SK-N-SH (cell line): ENCODE measurements around the gene GRIK1. TPM values are rescaled to one million over a fixed set of nuclear protein-coding genes. Genes with fewer than 3 reads are reported as not detected.

Experiments
- CTCF ChIA-PET: fragments of 300-600, 350-600 bp; formaldehyde crosslinking; extraction: SDS; loops from one replicate; lab custom pipeline; 2021; lab: Yijun Ruan, JAX
- POLR2A ChIA-PET: fragments of 350-600 bp; sonication (Branson Sonifier 250); formaldehyde crosslinking; extraction: SDS; loops from one replicate; lab custom pipeline; 2020; ENCODE audit warnings: antibody characterized with exemption, inconsistent platforms; lab: Yijun Ruan, JAX
- DNase-seq: peaks from one replicate; pipeline ENCODE4 v3.0.0; 2012
- H2AFZ ChIP-seq: fragments of 200-600 bp; sonication (generic); 2 replicates; pipeline ENCODE4 v1.8.1; 2016; ENCODE audit warnings: antibody characterized with exemption, mild to moderate bottlenecking, low read depth
- H3F3A ChIP-seq: fragments of 200-600 bp; sonication (generic); replicated peaks from 2 replicates; pipeline ENCODE3; 2016; ENCODE audit warnings: antibody characterized with exemption, mild to moderate bottlenecking; ENCODE audit not compliant: insufficient read depth
- H3K27ac ChIP-seq, 2 experiments: fragments of 200-500 bp in 1 of 2; fragments of 200-600 bp in 1 of 2; sonication (Bioruptor generic) in 1 of 2; sonication (generic), shearing (Covaris generic) in 1 of 2; 2 replicates each; pipeline versions ENCODE4 v1.5.1 to v1.6.1; 2014 to 2016; ENCODE audit warnings: low read depth in 2 of 2, inconsistent platforms in 1 of 2, low read length in 1 of 2, mild to moderate bottlenecking in 1 of 2, mixed read lengths in 1 of 2
- H3K27me3 ChIP-seq: fragments of 200-600 bp; sonication (generic), shearing (Covaris generic); 2 replicates; pipeline ENCODE4 v1.6.1; 2016; ENCODE audit warnings: mixed run types; ENCODE audit not compliant: insufficient read depth
- H3K36me3 ChIP-seq, 2 experiments: fragments of 200-500 bp in 1 of 2; fragments of 200-600 bp in 1 of 2; sonication (Bioruptor generic) in 1 of 2; sonication (generic) in 1 of 2; replicated peaks in 1 of 2; 2 replicates each; pipeline versions ENCODE3 to v1.5.1; 2014 to 2016; ENCODE audit warnings: low read length in 1 of 2, mild to moderate bottlenecking in 1 of 2; ENCODE audit not compliant: insufficient read depth in 2 of 2, control insufficient read depth in 1 of 2
- H3K4me1 ChIP-seq, 2 experiments: fragments of 200-500 bp in 1 of 2; fragments of 200-600 bp in 1 of 2; sonication (Bioruptor generic) in 1 of 2; sonication (generic), shearing (Covaris generic) in 1 of 2; 2 replicates each; pipeline versions ENCODE4 v1.5.1 to v1.6.1; 2014 to 2016; ENCODE audit warnings: low read depth in 1 of 2, low read length in 1 of 2, mixed run types in 1 of 2; ENCODE audit not compliant: insufficient read depth in 2 of 2, control insufficient read depth in 1 of 2
- H3K4me2 ChIP-seq: fragments of 200-600 bp; sonication (generic), shearing (Covaris generic); 2 replicates; pipeline ENCODE4 v1.6.1; 2017; ENCODE audit warnings: mixed run types
- H3K4me3 ChIP-seq, 2 experiments: fragments of 200-500 bp in 1 of 2; fragments of 200-600 bp in 1 of 2; sonication (Bioruptor generic) in 1 of 2; sonication (generic), shearing (Covaris generic) in 1 of 2; 2 replicates each; pipeline versions ENCODE4 v1.5.1 to v1.8.1; 2014 to 2016; ENCODE audit warnings: low read depth in 2 of 2, inconsistent platforms in 1 of 2, low read length in 1 of 2, mild to moderate bottlenecking in 1 of 2, mixed read lengths in 1 of 2, moderate library complexity in 1 of 2
- H3K79me2 ChIP-seq: fragments of 200-600 bp; sonication (generic); 2 replicates; pipeline ENCODE4 v1.8.1; 2017; ENCODE audit warnings: mild to moderate bottlenecking; ENCODE audit not compliant: insufficient read depth
- H3K9ac ChIP-seq: fragments of 200-600 bp; sonication (generic); 2 replicates; pipeline ENCODE4 v1.6.1; 2017; ENCODE audit warnings: mixed run types
- H3K9me2 ChIP-seq: fragments of 200-600 bp; sonication (generic); 2 replicates; pipeline ENCODE4 v1.6.1; 2017; ENCODE audit warnings: mixed run types
- H3K9me3 ChIP-seq: fragments of 200-600 bp; sonication (generic); 2 replicates; pipeline ENCODE4 v1.6.1; 2017; ENCODE audit warnings: mixed run types, mild to moderate bottlenecking, moderate library complexity
- H4K20me1 ChIP-seq: fragments of 200-600 bp; sonication (generic); 2 replicates; pipeline ENCODE4 v1.6.1; 2017; ENCODE audit warnings: mild to moderate bottlenecking, mixed run types; ENCODE audit not compliant: insufficient read depth
- ELF1 ChIP-seq: IDR thresholded peaks from 2 replicates; pipeline ENCODE4 v1.4.0; 2012
- EP300 ChIP-seq, 2 experiments: IDR thresholded peaks; 2 replicates each; pipeline versions ENCODE4 v1.4.0 to v1.6.1; 2012; ENCODE audit warnings: borderline replicate concordance in 1 of 2, low read depth in 1 of 2, low read length in 1 of 2
- FOXM1 ChIP-seq: IDR thresholded peaks from 2 replicates; pipeline ENCODE4 v1.4.0; 2012; ENCODE audit warnings: low read depth, mild to moderate bottlenecking
- GABPA ChIP-seq: IDR thresholded peaks from 2 replicates; pipeline ENCODE4 v1.4.0; 2012; ENCODE audit warnings: low read depth, mild to moderate bottlenecking
- GATA2 ChIP-seq: sonication (generic); formaldehyde crosslinking; IDR thresholded peaks from 2 replicates; pipeline ENCODE4 v1.5.0; 2020; ENCODE audit warnings: mild to moderate bottlenecking, missing genetic modification reagents
- IRF3 ChIP-seq: fragments of 150-350 bp; IDR thresholded peaks from 2 replicates; pipeline ENCODE4 v1.6.1; 2016; ENCODE audit warnings: mild to moderate bottlenecking, low read depth, low read length
- JUND ChIP-seq: IDR thresholded peaks from 2 replicates; pipeline ENCODE4 v1.4.0; 2012
- MAX ChIP-seq: IDR thresholded peaks from 2 replicates; pipeline ENCODE4 v1.4.0; 2012; ENCODE audit warnings: low read depth
- MEF2A ChIP-seq: IDR thresholded peaks from 2 replicates; pipeline ENCODE4 v1.4.0; 2012; ENCODE audit warnings: low read depth, borderline replicate concordance
- MXI1 ChIP-seq: IDR thresholded peaks from 2 replicates; pipeline ENCODE4 v1.6.1; 2012; ENCODE audit warnings: mild to moderate bottlenecking, low read depth, low read length, improper control_type of control experiment
- NRF1 ChIP-seq: IDR thresholded peaks from 2 replicates; pipeline ENCODE4 v1.6.1; 2012; ENCODE audit warnings: low read depth, mild to moderate bottlenecking, low read length
- RAD21 ChIP-seq: IDR thresholded peaks from 2 replicates; pipeline ENCODE4 v1.6.1; 2012; ENCODE audit warnings: mild to moderate bottlenecking, low read length
- RCOR1 ChIP-seq: fragments of 150-350 bp; IDR thresholded peaks from 2 replicates; pipeline ENCODE4 v1.6.1; 2017; ENCODE audit warnings: antibody characterized with exemption, low read length
- SMC3 ChIP-seq: IDR thresholded peaks from 2 replicates; pipeline ENCODE4 v1.6.1; 2012; ENCODE audit warnings: low read depth, low read length, improper control_type of control experiment
- TAF1 ChIP-seq: IDR thresholded peaks from 2 replicates; pipeline ENCODE4 v1.6.1; 2012; ENCODE audit warnings: low read depth, mild to moderate bottlenecking, low read length, moderate library complexity, borderline replicate concordance
- TCF12 ChIP-seq: IDR thresholded peaks from 2 replicates; pipeline ENCODE4 v1.4.0; 2012
- TEAD4 ChIP-seq: IDR thresholded peaks from 2 replicates; pipeline ENCODE4 v1.4.0; 2012; ENCODE audit warnings: mild to moderate bottlenecking, borderline replicate concordance; ENCODE audit not compliant: insufficient read depth
- USF1 ChIP-seq: IDR thresholded peaks from 2 replicates; pipeline ENCODE4 v1.4.0; 2012; ENCODE audit warnings: low read depth, borderline replicate concordance
- USF2 ChIP-seq: fragments of 150-350 bp; IDR thresholded peaks from 2 replicates; pipeline ENCODE4 v1.6.1; 2017; ENCODE audit warnings: antibody characterized with exemption, low read length, low read depth, borderline replicate concordance
- YY1 ChIP-seq: IDR thresholded peaks from 2 replicates; pipeline ENCODE4 v1.4.0; 2012; ENCODE audit warnings: low read depth, mild to moderate bottlenecking
- WGBS: methylation state at CpG from one replicate; pipeline ENCODE4 v1.1.6; 2017; ENCODE audit warnings: low lambda C conversion rate; 5-methylcytosine and 5-hydroxymethylcytosine counted together
- polyA plus RNA-seq, 3 experiments: library from polyadenylated mRNA; depleted of rRNA; stranded (reverse); fragments of >200 nt; gene quantifications; 2 replicates each; pipeline ENCODE4 v1.2.3, GENCODE V29; 2012

Gene GRIK1
- polyA plus RNA-seq, 1 of the 3 experiments (the other 2 are of a cell fraction), result not detected

- DNase-seq, result no peak
- H3F3A ChIP-seq, result no peaks in the 10 kb centered on the region
- H3K4me1 ChIP-seq, result no peaks in the 10 kb centered on the region
- H2AFZ ChIP-seq, result no peak overlapping the region
- CTCF ChIA-PET, result interaction anchor here (0.8 kb wide), 1 partner anchor 22 kb away, joined by 3 read pairs; no protein-coding TSS in a partner anchor
- no peaks in the 10 kb centered on the region for H3K9me2 ChIP-seq
- H3K27me3 ChIP-seq, result no peaks in the 10 kb centered on the region
- POLR2A ChIA-PET, result no interaction called here
- no peak overlapping the region for H3K4me2 ChIP-seq
- no peak overlapping the region for H3K9ac ChIP-seq
- no peak overlapping the region for H3K27ac ChIP-seq
- no peaks in the 10 kb centered on the region for H3K9me3 ChIP-seq
- no peaks in the 10 kb centered on the region for H3K36me3 ChIP-seq
- no peaks in the 10 kb centered on the region for H4K20me1 ChIP-seq
- H3K79me2 ChIP-seq, result no peaks in the 10 kb centered on the region
- TF ChIP-seq USF1 (no peak), SMC3 (no peak), TCF12 (no peak), TAF1 (no peak), GABPA (no peak), IRF3 (no peak), YY1 (no peak), MXI1 (no peak), EP300 (IDR thresholded peaks at IDR 0.05; ENCODE audit: borderline replicate concordance in 1 of 2, low read depth in 1 of 2, low read length in 1 of 2) (no peak), GATA2 (CRISPR knock-in tag) (no peak), JUND (no peak), NRF1 (no peak), ELF1 (no peak), RCOR1 (no peak), MEF2A (no peak), USF2 (no peak), TEAD4 (no peak), MAX (no peak), FOXM1 (no peak), RAD21 (no peak)
- 32% methylated on average over 3 of the region's 3 CpGs for WGBS
- no peak overlapping the region for H3K4me3 ChIP-seq
Observed at GRCh38 chr21:29827236-29827635, 112.6 kb downstream of the GRIK1 start.
